ENCODE data around the gene RRP1B.
"Not testable (repeated sequence)": the region's sequence is repeated elsewhere in the genome, so short reads cannot be mapped to it uniquely, and the experiment has no call there.

The RRP1B gene

GRCh38 chr21:43675871-43676270 is 16.5 kb downstream of the RRP1B start:
- DNase-seq, result no peak

- DNase-seq, result no peak
Observed at GRCh38 chr21:43676391-43676790, 17.0 kb downstream of the RRP1B start.

GRCh38 chr21:43679951-43680350 is 20.6 kb downstream of the RRP1B start:
- no peak for DNase-seq

- DNase-seq, result not testable (repeated sequence)
Observed at GRCh38 chr21:43680421-43680820, 21.1 kb downstream of the RRP1B start.

- no peak for DNase-seq
Observed at GRCh38 chr21:43681650-43682049, 22.3 kb downstream of the RRP1B start.

GRCh38 chr21:43684424-43684823 is 25.1 kb downstream of the RRP1B start:
- DNase-seq, result no peak

GRCh38 chr21:43686811-43687565 is 27.6 kb downstream of the RRP1B start:
- DNase-seq, result no peak

- DNase-seq, result no peak
Observed at GRCh38 chr21:43687566-43688399, 28.4 kb downstream of the RRP1B start.

GRCh38 chr21:43688906-43689305 is 29.5 kb downstream of the RRP1B start:
- no peak for DNase-seq

- no peak for DNase-seq
Observed at GRCh38 chr21:43689556-43690337, 30.4 kb downstream of the RRP1B start.

- no peak for DNase-seq
Observed at GRCh38 chr21:43690346-43690745, 31.0 kb downstream of the RRP1B start.

- no peak for DNase-seq
Observed at GRCh38 chr21:43691086-43691795, 31.9 kb downstream of the RRP1B start.

- DNase-seq, result no peak
Observed at GRCh38 chr21:43691801-43692200, 32.4 kb downstream of the RRP1B start.

- DNase-seq, result no peak
Observed at GRCh38 chr21:43692949-43693348, 33.6 kb downstream of the RRP1B start.

- no peak for DNase-seq
Observed at GRCh38 chr21:43693981-43694380, 34.6 kb downstream of the RRP1B start.

- DNase-seq, result no peak
Observed at GRCh38 chr21:43694437-43695079, 35.2 kb downstream of the RRP1B start.

GRCh38 chr21:43696214-43696613 is 36.9 kb downstream of the RRP1B start:
- no peak for DNase-seq

- DNase-seq, result no peak
Observed at GRCh38 chr21:43697758-43698643, 38.6 kb downstream of the RRP1B start.

GRCh38 chr21:43699492-43699777 is 40.1 kb downstream of the RRP1B start:
- DNase-seq, result not testable (repeated sequence)

GRCh38 chr21:43699933-43700599 is 40.7 kb downstream of the RRP1B start:
- DNase-seq, result no peak

Data from activated CD8-positive, alpha-beta memory T cell treated with anti-CD3 and anti-CD28 coated beads for 24 hours (primary cell).